ENCODE measurements around the gene SKP2.
"Not testable (repeated sequence)": the region's sequence is repeated elsewhere in the genome, so short reads cannot be mapped to it uniquely, and the experiment has no call there.

SKP2 gene

DNA sequence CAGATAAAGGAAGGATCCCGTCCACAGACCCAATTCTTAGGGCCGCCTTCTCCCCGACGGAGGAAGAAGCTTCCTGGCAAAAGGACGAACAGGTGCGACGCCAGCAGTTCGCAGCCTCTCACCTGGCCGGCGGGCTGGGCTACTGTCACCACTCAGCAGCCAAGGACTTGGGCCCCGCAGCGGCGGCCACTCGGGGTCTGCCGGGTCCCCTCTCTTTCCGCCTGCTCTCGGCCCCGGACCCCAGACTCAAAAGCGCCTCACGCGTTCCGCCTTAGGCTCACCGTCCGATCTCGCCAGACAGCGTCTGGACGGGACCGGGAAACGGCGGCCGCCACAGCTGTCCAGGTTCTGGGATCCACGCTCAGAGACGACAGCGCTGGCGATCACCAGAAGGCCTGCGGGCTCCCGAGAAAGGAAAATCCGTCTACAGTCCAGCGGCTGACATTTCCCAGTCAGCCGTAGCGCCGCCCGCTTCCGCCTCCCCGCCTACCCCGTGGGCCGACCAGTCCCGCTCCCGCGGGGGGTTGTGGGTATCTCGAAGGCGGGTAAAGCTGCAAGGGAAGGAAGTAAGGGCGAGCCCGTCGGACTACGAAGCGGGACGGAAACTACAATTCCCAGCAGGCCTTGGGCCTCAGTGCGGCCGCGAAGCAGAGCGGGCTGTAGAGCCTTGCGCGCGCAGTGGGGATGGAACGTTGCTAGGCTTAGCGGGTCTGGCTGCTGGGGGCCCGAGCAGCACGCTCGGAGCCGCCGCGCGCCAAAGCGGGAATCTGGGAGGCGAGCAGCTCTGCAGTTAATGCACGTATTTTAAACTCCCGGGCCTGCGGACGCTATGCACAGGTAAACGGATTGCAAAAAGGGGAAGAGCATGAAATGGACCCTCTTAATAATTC lies at the start of gene SKP2, which contains the start of gene LMBRD2:
Gene SKP2, plus strand, starts transcription at position 678 of the 890 bp plus-strand sequence. Its CDS starts 152 bp downstream, at position 830.
Gene LMBRD2, minus strand, starts transcription at position 454 of the 890 bp plus-strand sequence. CDS start 8,538 bp downstream, outside the sequence.
- DNase-seq (ENCODE audit: low spot score): peak; percentile 94

DNA sequence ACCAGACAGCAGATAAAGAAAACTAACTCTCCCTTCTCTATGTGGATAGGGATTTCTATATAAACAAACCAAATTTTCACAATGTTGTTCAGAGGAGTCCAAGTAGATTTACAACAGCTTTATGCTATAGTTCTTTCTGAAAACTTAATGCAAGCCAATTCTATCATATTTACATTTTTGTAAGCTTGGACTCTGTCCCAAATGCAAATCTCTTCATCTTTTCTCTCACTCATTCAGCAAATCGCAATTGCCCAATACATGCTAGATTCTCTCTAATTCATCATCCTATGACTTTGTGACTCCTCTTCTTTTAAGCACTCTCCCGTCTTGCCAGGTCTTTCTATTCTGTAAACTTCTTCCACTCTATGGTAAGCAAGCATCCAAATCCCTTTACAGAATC lies 46.1 kb upstream of the SKP2 start:
- DNase-seq (ENCODE audit: low spot score): no peak

DNA sequence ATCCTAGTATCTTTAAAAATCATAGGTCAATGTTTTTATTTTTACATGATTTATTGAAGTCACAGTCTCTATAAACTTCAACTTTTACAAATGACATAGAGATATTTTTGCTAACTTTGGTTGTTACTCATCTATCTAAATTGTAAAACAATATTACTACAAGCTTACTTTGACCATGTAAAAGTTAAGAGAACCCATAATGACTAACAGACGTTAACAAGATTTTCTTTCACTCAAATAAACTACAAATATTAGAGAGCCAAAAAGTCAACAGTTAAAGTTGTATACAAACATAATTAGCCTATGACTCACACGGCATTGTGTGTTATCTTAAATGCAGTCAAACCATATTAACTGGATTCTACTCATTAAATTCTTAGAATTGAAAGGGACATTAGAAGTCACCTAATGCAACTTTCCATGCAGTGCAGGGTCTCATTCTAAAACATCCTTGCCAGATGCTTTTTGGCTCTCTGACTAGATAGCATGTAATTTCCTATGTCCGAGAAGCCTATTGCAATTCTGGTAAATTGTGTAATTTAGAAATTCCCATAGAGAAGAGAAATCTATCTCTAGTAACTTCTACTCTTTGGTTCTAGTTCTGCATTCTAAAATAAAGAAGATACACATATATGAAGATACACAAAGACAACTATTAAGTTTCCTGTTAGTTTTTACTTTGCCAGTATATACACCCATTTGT lies 43.0 kb upstream of the SKP2 start:
- DNase-seq (ENCODE audit: low spot score): no peak

DNA sequence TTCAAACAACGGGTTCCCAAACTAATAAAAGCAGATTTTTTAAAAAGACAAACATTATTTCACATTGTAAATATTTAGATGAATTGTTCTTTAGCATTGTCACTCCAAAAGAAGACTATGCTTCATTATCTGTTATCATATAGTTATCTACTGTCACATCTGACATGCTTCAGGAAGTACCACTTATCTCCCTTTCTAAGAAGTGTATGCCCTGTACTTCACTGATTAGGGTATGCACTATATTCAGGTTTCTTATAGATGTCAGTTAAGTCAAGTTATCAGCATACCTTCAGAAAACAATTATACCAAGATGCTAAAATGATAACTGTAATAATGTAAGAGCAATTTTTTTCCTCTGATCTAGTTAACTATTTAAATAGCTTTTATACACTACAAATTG lies 40.7 kb upstream of the SKP2 start:
- no peak for DNase-seq (ENCODE audit: low spot score)

DNA sequence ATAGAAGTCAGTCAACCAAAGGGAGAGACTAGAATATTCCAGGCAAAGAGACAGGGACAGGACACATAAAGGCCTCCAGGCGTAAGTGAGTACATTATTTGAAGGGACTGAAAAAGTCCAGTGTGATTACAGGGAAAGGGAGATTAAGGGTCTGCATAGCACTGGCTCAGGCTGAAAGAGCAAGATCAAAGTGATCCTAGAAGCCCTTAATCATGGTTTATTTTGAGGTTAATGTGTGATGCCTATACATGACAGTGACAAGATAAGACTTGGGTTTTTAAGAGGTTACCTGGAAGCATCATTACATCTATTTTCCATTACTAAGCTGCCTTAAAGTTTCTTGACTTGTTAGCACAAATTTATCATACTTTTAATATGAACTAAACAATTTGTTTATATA lies 26.0 kb upstream of the SKP2 start:
- no peak for DNase-seq (ENCODE audit: low spot score)

DNA sequence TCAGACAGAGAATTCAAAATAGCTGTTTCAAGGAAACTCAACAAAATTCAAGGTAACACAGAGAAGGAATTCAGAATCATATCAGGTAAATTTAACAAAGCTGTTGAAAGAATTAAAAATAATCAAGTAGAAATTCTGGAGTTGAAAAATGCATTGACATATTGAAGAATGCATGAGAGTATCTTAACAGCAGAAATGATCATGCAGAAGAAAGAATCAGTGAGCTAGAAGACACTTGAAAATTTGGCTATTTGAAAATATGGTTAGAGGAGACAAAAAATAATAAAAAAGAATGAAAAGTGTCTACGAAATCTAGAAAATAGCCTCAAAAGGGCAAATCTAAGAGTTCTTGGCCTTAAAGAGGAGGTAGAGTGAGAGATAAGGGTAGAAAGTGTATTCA lies 23.1 kb upstream of the SKP2 start:
- no peak for DNase-seq (ENCODE audit: low spot score)

DNA sequence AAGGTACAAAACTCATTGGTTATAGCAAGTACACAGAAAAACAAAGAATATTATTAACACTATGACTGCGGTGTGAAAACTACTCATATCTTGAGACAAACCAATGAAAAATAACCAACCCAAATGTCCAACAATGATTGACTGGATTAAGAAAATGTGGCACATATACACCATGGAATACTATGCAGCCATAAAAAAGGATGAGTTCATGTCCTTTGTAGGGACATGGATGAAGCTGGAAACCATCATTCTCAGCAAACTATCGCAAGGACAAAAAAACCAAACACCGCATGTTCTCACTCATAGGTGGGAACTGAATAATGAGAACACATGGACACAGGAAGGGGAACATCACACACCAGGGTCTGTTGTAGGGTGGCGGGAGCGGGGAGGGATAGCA lies 22.2 kb upstream of the SKP2 start:
- not testable (repeated sequence) for DNase-seq (ENCODE audit: low spot score)

DNA sequence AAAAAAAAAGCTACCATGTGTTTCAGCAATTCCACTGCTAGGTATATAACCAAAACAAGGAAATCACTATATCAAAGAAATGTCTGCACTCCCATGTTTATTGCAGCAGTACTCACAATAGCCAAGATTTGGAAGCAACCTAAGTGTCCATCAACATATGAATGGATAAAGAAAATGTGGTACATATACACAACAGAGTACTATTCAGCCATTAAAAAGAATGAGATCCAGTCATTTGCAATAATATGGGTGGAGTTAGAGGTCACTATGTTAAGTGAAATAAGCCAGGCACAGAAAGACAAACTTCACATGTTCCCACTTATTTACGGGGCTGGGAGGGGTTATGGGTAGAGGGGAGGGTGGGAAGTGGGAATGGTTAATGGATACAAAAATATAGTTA lies 18.9 kb upstream of the SKP2 start:
- not testable (repeated sequence) for DNase-seq (ENCODE audit: low spot score)

DNA sequence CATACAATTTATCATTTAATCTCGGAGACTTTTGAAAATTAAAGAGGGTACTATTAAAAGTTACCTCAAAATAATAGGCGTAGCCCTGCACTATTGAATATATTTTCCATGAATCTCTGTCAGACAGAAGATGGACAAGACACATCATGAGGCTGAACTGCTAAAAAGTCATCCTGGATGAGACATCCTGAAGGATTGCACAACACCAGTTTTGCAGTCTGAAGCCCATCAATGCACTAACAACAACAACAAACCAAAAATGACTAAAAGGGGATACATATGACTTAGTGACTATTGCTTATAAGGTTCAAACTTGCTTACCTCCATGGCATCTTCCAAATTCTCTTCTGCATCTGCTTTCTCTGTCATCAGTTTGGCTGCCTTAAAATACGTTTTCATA lies 15.9 kb upstream of the SKP2 start:
- no peak for DNase-seq (ENCODE audit: low spot score)

DNA sequence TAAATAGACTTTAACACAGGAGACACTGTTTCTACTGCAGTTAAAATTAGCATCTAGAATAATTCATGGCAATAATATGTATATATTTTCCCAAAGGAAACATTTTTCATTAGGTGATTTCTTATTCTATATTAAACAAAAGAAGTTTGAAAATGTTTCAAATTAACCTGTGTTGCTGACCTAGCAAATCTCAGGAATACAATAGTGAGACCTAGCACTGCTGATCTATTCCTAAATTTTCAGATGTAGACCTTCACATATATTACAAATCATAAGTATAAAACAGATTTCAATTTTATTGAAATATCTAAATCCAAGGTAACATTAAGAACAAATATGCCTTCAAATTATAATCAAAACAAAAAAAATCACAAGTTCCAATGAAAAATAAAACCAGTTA lies 15.3 kb upstream of the SKP2 start:
- DNase-seq (ENCODE audit: low spot score): no peak

DNA sequence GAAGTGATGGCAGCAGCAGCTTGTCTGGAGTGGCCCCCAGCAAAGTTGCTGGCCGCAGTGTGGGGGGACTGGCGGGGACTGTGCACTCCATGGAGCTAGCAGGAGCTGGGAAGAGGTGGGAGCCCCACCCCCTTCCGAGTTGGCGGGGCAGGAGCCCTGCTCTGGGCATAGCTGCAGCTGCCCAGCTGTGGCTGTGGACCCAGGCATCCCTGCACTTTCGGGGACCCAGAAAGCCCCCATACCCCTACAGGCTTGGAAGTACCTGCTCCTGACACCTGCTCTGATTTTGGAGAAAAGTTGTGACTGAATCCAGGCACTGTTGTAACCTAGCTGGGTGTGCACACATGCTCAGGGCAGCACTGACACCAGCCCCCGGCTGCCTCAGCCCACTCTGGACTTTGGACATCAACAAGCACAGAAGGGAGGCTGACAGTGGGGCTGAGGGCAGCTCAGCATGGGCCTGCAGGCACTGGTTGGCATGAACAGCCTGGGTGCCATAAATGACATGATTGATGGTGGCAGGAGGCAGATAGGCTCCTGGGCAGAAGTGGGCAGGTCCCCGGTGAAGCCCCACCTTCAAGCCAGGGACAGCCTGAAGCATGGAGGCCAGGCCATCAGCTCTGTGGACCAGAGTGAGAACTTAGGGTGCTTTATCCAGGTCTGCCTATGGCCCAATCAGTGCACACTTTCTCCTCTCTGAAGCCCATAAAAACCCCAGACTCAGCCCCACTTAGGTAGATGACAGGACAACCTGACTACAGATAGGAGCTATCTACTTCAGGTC lies 12.8 kb upstream of the SKP2 start:
- DNase-seq (ENCODE audit: low spot score): no peak

DNA sequence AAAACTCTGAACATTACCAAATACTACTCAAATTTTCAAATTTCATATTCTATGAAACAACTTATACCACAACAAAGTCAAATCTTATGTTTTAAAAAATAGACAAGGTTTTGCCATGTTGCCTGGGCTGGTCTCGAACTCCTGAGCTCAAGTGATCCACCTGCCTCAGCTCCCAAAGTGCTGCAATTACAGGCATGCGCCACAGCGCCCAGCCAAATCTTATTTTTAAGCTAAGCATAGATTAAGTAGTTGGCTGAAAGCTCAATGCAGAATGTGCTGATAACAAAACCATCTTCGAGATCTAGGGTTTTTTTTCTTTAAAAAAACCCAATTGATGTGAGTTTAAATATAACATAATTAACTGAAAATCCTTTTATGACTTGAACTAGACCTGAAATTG lies 6.6 kb upstream of the SKP2 start:
- DNase-seq (ENCODE audit: low spot score): no peak

DNA sequence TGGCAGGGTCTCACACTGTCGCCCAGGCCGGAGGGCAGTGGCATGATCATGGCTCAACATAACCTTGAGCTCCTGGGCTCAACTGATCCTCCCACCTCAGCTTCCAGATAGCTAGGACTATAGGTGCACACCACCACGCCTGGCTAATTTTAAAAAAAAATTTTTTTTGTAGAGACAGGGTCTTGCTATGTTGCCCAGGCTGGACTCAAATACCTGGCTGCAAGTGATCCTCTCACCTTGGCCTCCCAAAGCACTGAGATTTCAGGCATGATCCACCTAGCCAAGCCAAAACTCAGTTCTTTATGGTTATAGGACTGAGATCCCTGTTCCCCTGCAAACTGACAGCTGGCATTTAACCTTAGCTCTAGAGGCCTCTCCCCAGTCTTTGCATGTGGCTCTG lies 5.5 kb upstream of the SKP2 start:
- no peak for DNase-seq (ENCODE audit: low spot score)

DNA sequence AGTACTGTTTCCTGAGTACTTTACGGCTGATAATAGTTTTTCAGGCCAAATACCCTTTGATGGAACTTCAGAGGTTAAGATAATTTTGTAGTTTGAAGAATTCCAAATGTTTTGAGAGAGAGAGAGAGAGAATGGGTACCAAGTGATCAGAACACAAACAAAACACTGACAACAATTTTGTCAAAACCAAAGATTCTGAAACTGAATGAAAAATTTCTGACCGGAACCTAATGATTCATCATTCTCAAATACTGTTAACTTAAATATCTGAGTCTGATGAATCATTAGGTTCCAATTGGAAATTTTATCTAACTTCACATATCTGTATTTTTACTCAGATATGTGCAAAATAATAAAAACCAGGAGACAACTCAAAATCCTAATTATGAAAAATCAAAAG lies 4.2 kb upstream of the SKP2 start:
- DNase-seq (ENCODE audit: low spot score): no peak

DNA sequence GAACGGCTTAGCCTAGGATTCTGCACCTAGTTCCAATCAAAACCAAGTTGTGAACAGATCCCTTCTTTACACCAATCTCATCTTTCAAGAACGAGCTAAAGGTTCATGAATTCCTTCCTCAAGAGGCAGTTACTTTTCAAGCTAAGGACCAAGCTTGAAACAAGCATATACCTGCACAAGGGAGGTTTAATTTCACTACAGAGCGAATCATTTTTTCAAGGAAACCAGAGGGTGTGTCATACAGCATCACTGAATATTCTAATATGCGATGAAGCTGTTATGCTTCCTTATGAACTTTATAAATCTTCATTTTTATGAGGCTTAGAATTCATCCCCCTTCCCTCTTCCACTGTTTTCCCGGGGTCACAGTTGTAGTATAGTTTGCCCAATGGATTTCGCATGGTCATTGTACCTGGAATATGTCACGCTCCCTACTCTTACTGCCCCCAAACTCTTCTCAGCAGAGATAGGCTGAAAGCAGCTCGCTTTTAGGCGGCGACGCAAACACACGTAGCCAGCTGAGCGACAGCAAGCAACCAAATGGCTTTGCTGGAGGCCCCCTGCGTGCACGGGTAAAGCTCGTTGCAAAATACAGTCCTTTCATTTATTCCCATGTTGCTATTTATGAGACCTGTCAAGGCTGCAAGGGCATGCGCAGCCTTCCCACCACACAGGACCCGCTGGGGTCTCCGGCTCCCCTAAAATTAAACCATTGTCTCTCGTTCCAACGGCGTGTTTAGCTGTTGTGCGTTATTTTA lies 1.1 kb upstream of the SKP2 start:
- DNase-seq (ENCODE audit: low spot score): peak; percentile 23

DNA sequence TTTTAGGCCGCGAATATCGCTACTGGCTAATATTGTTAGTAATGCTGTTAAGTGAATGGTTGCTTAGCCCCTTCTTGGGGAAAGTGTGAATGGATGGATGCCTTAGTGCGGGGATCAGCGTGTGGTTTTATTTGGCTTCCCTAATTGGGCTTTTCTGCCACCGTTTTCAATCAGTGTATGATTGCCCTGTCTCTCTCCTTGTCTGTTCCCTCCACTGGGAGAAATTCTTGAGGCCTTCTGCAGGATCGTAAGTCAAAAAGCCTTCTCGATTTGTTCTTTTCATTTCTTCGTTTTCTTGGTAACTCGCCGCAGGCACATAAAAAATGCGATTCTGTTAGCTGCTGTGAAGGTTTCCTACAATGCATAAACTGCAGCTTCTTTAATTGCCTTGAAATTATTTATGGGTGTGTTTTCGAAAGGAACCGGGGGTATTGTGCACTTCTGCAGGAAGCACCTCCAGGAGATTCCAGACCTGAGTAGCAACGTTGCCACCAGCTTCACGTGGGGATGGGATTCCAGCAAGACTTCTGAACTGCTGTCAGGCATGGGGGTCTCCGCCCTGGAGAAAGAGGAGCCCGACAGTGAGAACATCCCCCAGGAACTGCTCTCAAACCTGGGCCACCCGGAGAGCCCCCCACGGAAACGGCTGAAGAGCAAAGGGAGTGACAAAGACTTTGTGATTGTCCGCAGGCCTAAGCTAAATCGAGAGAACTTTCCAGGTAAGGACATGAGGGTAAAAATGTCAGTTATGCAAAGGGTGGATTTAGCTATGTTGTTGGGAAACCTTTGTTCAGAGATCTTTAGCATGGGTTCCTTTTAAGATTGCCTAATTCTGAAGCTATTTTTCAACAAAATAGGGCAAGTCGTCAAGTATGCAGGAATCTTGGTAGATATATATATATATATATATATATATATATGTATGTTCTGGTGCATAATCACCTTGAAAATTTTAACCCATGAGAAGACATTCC lies 700 bp downstream of the SKP2 start:
- peak; percentile 17 for DNase-seq (ENCODE audit: low spot score)

DNA sequence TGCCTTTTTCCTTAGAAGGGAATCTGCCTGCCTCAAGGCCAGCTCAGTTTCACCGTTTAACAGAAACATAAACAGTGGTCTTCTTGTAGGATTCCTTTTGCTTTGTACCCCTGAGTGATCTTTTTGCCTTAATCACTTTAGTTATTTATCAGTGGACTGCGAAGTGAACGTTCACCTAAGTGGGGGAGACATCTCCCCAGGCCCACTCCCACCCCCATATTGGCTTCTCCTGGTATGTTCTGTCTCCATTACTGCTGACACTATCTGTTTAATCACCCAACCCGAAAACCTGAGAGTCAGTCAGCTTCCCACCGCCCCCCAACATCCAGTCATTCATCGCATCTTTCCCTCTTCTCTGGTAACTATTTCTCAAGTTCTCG lies 1.4 kb downstream of the SKP2 start:
- DNase-seq (ENCODE audit: low spot score): no peak

DNA sequence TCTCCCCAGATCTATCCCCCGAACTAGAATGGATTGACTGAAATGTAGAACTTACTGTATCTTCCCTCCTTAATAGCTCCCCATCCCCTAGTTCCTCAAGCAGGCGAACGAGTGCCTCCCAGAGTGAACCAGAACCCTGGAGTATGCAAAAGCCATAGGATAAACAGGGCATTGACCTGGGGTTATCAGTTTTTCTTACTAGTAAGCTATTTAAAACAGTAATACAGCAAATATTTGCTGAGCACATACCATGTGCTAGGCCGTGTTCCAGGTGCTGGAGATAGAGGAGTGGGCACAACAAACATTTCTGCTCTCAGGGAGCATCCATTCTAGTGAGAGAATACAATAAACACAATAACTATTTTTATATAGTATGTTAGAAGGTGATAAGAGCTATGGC lies 1.8 kb downstream of the SKP2 start:
- no peak for DNase-seq (ENCODE audit: low spot score)

DNA sequence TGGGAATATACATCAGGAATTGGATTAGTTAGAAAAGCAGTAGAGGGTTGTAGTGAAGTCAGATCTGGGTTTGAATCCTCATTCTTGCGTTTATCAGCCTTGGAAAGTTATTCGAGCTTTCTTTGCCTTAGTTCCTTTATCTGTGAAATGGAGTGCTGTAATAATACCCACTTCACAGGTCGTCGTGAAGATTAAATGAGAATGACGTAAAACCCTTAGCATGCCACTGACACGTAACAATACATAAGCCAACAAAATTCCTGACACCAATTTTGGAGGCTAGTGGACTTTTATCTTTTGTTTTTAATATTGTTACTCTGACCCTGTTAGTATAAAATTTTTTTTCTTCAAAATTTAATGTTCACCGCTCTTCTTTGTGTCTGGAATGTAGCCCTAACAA lies 3.4 kb downstream of the SKP2 start:
- DNase-seq (ENCODE audit: low spot score): no peak

DNA sequence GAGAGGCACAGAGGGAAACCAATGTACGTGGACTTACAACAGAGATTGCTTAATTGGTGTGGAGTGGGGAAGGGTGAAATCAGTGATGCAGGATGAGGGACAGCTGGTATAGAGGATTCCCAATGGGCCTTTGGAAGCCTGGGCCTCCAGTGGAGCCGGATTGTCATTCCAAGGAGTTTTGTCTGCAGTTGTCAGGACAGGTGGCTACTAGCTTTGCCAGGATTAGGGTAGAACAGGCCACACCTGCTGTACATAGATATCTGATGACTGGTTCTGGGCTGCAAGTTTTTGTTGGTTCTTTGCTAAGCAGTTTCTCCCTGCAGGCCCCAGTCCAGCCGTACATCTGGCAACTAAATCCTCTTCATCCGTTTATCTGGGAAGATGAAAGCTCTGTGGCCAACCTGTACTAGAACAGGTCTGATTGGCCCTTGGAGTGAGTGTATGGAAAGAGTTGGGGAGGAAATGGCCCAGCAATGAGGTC lies 4.2 kb downstream of the SKP2 start:
- no peak for DNase-seq (ENCODE audit: low spot score)
